SK-N-SH treated with all-trans-retinoic acid at 6 μM for 48 hours (cell line): ENCODE results near the gene ZNF341.

ENCODE experiments used
- ARNTL ChIP-seq: fragments of 450-650 bp; formaldehyde crosslinking; IDR thresholded peaks from 2 replicates; pipeline ENCODE4 v1.5.0; 2020; ENCODE audit warnings: low read depth, mild to moderate bottlenecking, moderate library complexity, borderline replicate concordance
- CSDC2 ChIP-seq: fragments of 250-450 bp; sonication (Bioruptor Pico); IDR thresholded peaks from 2 replicates; pipeline ENCODE4 v1.5.0; 2020; ENCODE audit warnings: mild to moderate bottlenecking, moderate library complexity
- CSRNP3 ChIP-seq: fragments of 250-450 bp; sonication (Bioruptor Pico); IDR thresholded peaks from 2 replicates; pipeline ENCODE4 v1.5.1; 2021; ENCODE audit warnings: mild to moderate bottlenecking, moderate library complexity
- ESRRG ChIP-seq: fragments of 250-450 bp; sonication (Bioruptor Pico); IDR thresholded peaks from 2 replicates; pipeline ENCODE4 v1.6.1; 2021; ENCODE audit warnings: mild to moderate bottlenecking
- GLIS3 ChIP-seq: fragments of 250-450 bp; sonication (Bioruptor Pico); IDR thresholded peaks from 2 replicates; pipeline ENCODE4 v1.5.0; 2020; ENCODE audit warnings: mild to moderate bottlenecking, moderate library complexity
- ISL1 ChIP-seq: fragments of 250-450 bp; sonication (Bioruptor Pico); IDR thresholded peaks from 2 replicates; pipeline ENCODE4 v2.1.2; 2022; ENCODE audit warnings: mild to moderate bottlenecking, moderate library complexity
- OSR1 ChIP-seq: fragments of 250-450 bp; sonication (Bioruptor Pico); IDR thresholded peaks from 2 replicates; pipeline ENCODE4 v1.8.0; 2022; ENCODE audit warnings: moderate library complexity, mild to moderate bottlenecking, inconsistent platforms
- PATZ1 ChIP-seq: fragments of 250-450 bp; sonication (Bioruptor Pico); IDR thresholded peaks from 2 replicates; pipeline ENCODE4 v1.8.0; 2020; ENCODE audit warnings: mild to moderate bottlenecking, moderate library complexity, borderline replicate concordance
- POU6F1 ChIP-seq: fragments of 250-450 bp; sonication (Bioruptor Pico); IDR thresholded peaks from 2 replicates; pipeline ENCODE4 v1.8.0; 2021; ENCODE audit warnings: low read depth, mild to moderate bottlenecking, moderate library complexity, borderline replicate concordance
- RARB ChIP-seq: fragments of 250-450 bp; sonication (Bioruptor Pico); IDR thresholded peaks from 2 replicates; pipeline ENCODE4 v1.8.0; 2021; ENCODE audit warnings: mild to moderate bottlenecking, moderate library complexity
- TCF4 ChIP-seq: fragments of 250-450 bp; sonication (Bioruptor Pico); IDR thresholded peaks from 2 replicates; pipeline ENCODE4 v1.8.0; 2021; ENCODE audit warnings: mild to moderate bottlenecking, moderate library complexity, borderline replicate concordance
- TOX ChIP-seq: fragments of 250-450 bp; sonication (Bioruptor Pico); IDR thresholded peaks from 2 replicates; pipeline ENCODE4 v1.8.0; 2021; ENCODE audit warnings: mild to moderate bottlenecking, moderate library complexity, borderline replicate concordance
- TSHZ2 ChIP-seq: fragments of 250-450 bp; sonication (Bioruptor Pico); IDR thresholded peaks from 2 replicates; pipeline ENCODE4 v1.5.0; 2020; ENCODE audit warnings: mild to moderate bottlenecking, moderate library complexity

- TF ChIP-seq CSRNP3 (CRISPR knock-in tag) (no peak), CSDC2 (CRISPR knock-in tag) (no peak), PATZ1 (CRISPR knock-in tag) (no peak), ESRRG (CRISPR knock-in tag) (no peak), GLIS3 (CRISPR knock-in tag) (no peak), POU6F1 (CRISPR knock-in tag) (no peak), ARNTL (CRISPR knock-in tag) (no peak), TCF4 (CRISPR knock-in tag) (no peak), ISL1 (CRISPR knock-in tag) (no peak), TSHZ2 (no peak), OSR1 (CRISPR knock-in tag) (no peak), TOX (CRISPR knock-in tag) (no peak), RARB (CRISPR knock-in tag) (no peak)
Observed at GRCh38 chr20:33753763-33754162, 22.0 kb downstream of the ZNF341 start.
